Testis (tissue), 2 donors: ENCODE data around the gene CDC27.

ENCODE experiments used
- CTCF ChIP-seq, 3 experiments: fragments of 450-650 bp in 2 of 3; fragments of 200-600 bp in 1 of 3; sonication (generic) in 1 of 3; IDR thresholded peaks; one replicate each; pipeline ENCODE4 v1.5.1; 2016 to 2019; ENCODE audit warnings: antibody characterized with exemption in 3 of 3, mild to moderate bottlenecking in 2 of 3, moderate library complexity in 1 of 3
- POLR2A ChIP-seq: fragments of 450-650 bp; IDR thresholded peaks from one replicate; pipeline ENCODE4 v1.6.1; 2017; ENCODE audit warnings: antibody characterized with exemption, mild to moderate bottlenecking, moderate library complexity

GRCh38 chr17:47102914-47103313 lies 86.2 kb downstream of the CDC27 start:
- no peak for TF ChIP-seq POLR2A
- no peak for TF ChIP-seq CTCF (IDR thresholded peaks at IDR 0.05)
